H1 (cell line): Measurements from ENCODE around the gene SAMD14. TPM values are rescaled to one million over a fixed set of nuclear protein-coding genes. Genes with fewer than 3 reads are reported as not detected.

Experiments used
- ASH2L ChIP-seq: fragments of 200-600, 300-600 bp; sonication (generic); IDR thresholded peaks from one replicate; pipeline ENCODE4 v1.7.1; 2017; ENCODE audit warnings: low read length
- CBX8 ChIP-seq: fragments of 300-800, 300-1000 bp; sonication (generic); IDR thresholded peaks from 2 replicates; pipeline ENCODE4 v1.7.1; 2016; ENCODE audit warnings: low read depth, low read length, borderline replicate concordance
- CTBP2 ChIP-seq: IDR thresholded peaks from 2 replicates; pipeline ENCODE4 v1.7.0; 2011; ENCODE audit warnings: borderline replicate concordance, mild to moderate bottlenecking, moderate library complexity, mixed read lengths, low read length; ENCODE audit not compliant: insufficient read depth, insufficient read length
- EGR1 ChIP-seq: IDR thresholded peaks from 2 replicates; pipeline ENCODE4 v1.6.1; 2011; ENCODE audit warnings: low read depth, low read length, borderline replicate concordance
- EZH2 ChIP-seq: fragments of 200-600 bp; sonication (generic); IDR thresholded peaks from 2 replicates; pipeline ENCODE4 v1.7.1; 2012; ENCODE audit warnings: low read depth, mild to moderate bottlenecking, moderate library complexity, low read length, inconsistent platforms; ENCODE audit not compliant: severe bottlenecking
- GABPA ChIP-seq: IDR thresholded peaks from 2 replicates; pipeline ENCODE4 v1.6.1; 2011; ENCODE audit warnings: mild to moderate bottlenecking, low read length, moderate library complexity, borderline replicate concordance; ENCODE audit not compliant: insufficient read depth
- HDAC6 ChIP-seq: IDR thresholded peaks from one replicate; pipeline ENCODE4 v1.7.1; 2012; ENCODE audit warnings: low read depth, mild to moderate bottlenecking, inconsistent platforms, low read length, moderate library complexity
- NANOG ChIP-seq: IDR thresholded peaks from 2 replicates; pipeline ENCODE4 v1.6.1; 2011; ENCODE audit warnings: low read length, low read depth, mild to moderate bottlenecking, inconsistent platforms; ENCODE audit not compliant: insufficient read depth, poor library complexity, severe bottlenecking
- POLR2A ChIP-seq, 2 experiments: IDR thresholded peaks; 1 replicate in 1 of 2; 2 replicates in 1 of 2; pipeline ENCODE4 v1.6.1; 2011; ENCODE audit warnings: low read depth in 2 of 2, low read length in 2 of 2, mild to moderate bottlenecking in 2 of 2; ENCODE audit errors: control extremely low read depth in 1 of 2
- POLR2AphosphoS5 ChIP-seq: IDR thresholded peaks from 2 replicates; pipeline ENCODE4 v1.6.1; 2011; ENCODE audit warnings: low read depth, low read length
- RBBP5 ChIP-seq: IDR thresholded peaks from 2 replicates; pipeline ENCODE4 v1.7.1; 2012; ENCODE audit warnings: low read depth, mild to moderate bottlenecking, inconsistent platforms, low read length, moderate library complexity, borderline replicate concordance
- RNF2 ChIP-seq: fragments of 200-900, 300-1000 bp; sonication (generic); IDR thresholded peaks from 2 replicates; pipeline ENCODE4 v1.7.1; 2016; ENCODE audit warnings: borderline replicate concordance, low read depth, mild to moderate bottlenecking, antibody characterized with exemption, low read length; ENCODE audit not compliant: poor library complexity, severe bottlenecking; ENCODE audit errors: missing control alignments
- SAP30 ChIP-seq: fragments of 300-600 bp; sonication (generic); IDR thresholded peaks from 2 replicates; pipeline ENCODE4 v1.7.1; 2012; ENCODE audit warnings: low read length, moderate library complexity, mild to moderate bottlenecking, inconsistent platforms; ENCODE audit not compliant: insufficient read depth, insufficient replicate concordance
- SIN3A ChIP-seq, 2 experiments: IDR thresholded peaks in 1 of 2; conservative IDR thresholded peaks in 1 of 2; 2 replicates each; pipeline ENCODE4 v1.6.1; 2011 to 2012; ENCODE audit warnings: low read length in 2 of 2, improper control_type of control experiment in 1 of 2, low read depth in 1 of 2, mild to moderate bottlenecking in 1 of 2
- SIRT6 ChIP-seq: IDR thresholded peaks from one replicate; pipeline ENCODE4 v1.7.1; 2012; ENCODE audit warnings: low read length, inconsistent platforms
- SP4 ChIP-seq: IDR thresholded peaks from 2 replicates; pipeline ENCODE4 v1.6.1; 2012; ENCODE audit warnings: low read length, inconsistent platforms
- SUZ12 ChIP-seq: fragments of 200-600 bp; sonication (generic); IDR thresholded peaks from 2 replicates; pipeline ENCODE4 v1.6.1; 2012; ENCODE audit warnings: mild to moderate bottlenecking, inconsistent platforms, low read length, moderate library complexity, mixed read lengths
- TAF1 ChIP-seq: IDR thresholded peaks from 2 replicates; pipeline ENCODE4 v1.6.1; 2011; ENCODE audit warnings: mild to moderate bottlenecking, low read depth, low read length
- TAF7 ChIP-seq: optimal IDR thresholded peaks from 2 replicates; pipeline ENCODE3; 2011; ENCODE audit warnings: low read depth, mild to moderate bottlenecking, inconsistent platforms, low read length, moderate library complexity, borderline replicate concordance
- ZNF274 ChIP-seq: IDR thresholded peaks from 2 replicates; pipeline ENCODE4 v1.7.0; 2012; ENCODE audit warnings: low read length, borderline replicate concordance; ENCODE audit errors: extremely low read depth
- polyA plus RNA-seq, 7 experiments: library from polyadenylated mRNA; depleted of rRNA in 3 of 7; stranded (reverse) in 5 of 7; unstranded in 2 of 7; fragments of >200 nt in 5 of 7; fragments of 200-250 nt in 2 of 7; gene quantifications; 1 replicate in 5 of 7; 2 replicates in 1 of 7; 4 replicates in 1 of 7; pipeline versions ENCODE4 v1.2.1 to v1.2.3, GENCODE V29; 2011 to 2013; ENCODE audit warnings: missing spikeins in 2 of 7, mixed read lengths in 2 of 7
- total RNA-seq: library from RNA; stranded (reverse); fragmentation: NEBNext Ultra II Directional; extraction: Animal tissue kit (Norgen Biotek cat#: 25700); gene quantifications from 2 replicates; pipeline ENCODE4 v1.2.1, GENCODE V29; 2021
- TF ChIP-seq, protein P1 (sequence below): IDR thresholded peaks from 2 replicates; pipeline ENCODE4 v1.6.1; 2011; ENCODE audit warnings: low read length, improper control_type of control experiment

Gene SAMD14
- total and polyA plus RNA-seq, 2 of the 8 experiments (the other 6 are each of a cell fraction or from before 2014, with no cell fraction given), result 5.7 to 5.8 TPM

DNA sequence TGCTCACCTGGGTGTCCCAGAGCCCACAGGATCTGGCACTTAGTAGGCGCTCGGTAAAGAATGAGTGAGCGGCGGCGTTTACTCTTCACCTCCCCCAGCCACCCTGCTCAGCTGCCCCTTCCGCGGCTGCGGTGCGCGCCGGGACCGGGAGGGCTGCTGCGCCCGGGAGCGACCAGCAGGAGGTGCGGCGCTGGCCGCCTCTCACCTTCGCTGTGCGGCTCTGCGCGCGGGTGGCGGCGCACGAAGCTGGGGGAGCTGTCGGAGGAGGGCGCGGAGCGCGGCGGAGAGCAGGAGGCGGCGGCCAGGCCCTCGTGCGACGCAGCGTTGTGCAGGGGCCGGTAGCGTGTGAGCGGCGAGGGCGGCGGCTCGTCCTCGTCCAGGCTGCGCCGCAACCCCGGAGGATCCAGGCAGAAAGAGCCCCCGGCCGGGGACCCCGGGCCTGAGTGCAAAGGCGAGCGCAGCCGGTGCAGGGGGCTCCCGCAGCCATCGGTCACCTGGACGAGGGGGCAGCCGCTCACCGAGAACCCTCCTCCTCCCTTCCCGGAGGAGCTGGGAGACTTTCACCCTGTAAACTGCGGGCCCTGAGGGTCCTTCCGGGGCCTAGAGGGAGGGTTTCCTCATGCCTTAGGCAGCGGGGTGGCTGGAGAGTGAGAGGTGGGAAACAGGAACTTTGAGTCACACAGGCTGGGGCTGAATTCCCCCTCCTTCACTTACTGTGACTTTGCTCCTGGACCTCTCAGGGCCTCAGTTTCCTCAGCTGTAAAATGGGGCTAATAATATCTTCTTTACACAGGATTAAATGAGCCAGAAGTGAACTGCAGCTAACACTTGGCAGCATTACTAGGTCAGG lies 12.5 kb downstream of the SAMD14 start (continued):
- TF ChIP-seq POLR2AphosphoS5 (peak; percentile 30; the same call in 1 of the 2 replicates), SP4 (no peak; the same call in 1 of the 2 replicates), ASH2L (peak; percentile 52), EGR1 (no peak), SIN3A (conservative IDR thresholded peaks at IDR 0.05 in 1 of 2, IDR thresholded peaks at IDR 0.05 in 1 of 2; ENCODE audit: low read depth in 1 of 2, low read length in 2 of 2) (peak in 1 of 2 experiments; percentile 70; a peak in 2 of 4 replicates), CBX8 (no peak), HDAC6 (no peak), TAF7 (peak; percentile 56), SUZ12 (no peak), GABPA (peak; percentile 70; the same call in 1 of the 2 replicates), RNF2 (no peak), SAP30 (no peak), EZH2 (no peak), CTBP2 (peak; percentile 66), POLR2A (IDR thresholded peaks at IDR 0.05; ENCODE audit: control extremely low read depth in 1 of 2, low read depth in 2 of 2, low read length in 2 of 2) (peak in 1 of 2 experiments; percentile 38; a peak in 1 of 3 replicates), ZNF274 (no peak), RBBP5 (no peak; the same call in 1 of the 2 replicates), SIRT6 (no peak), NANOG (no peak), TAF1 (0 out of 2 replicates have a peak, but pooled peaks have one; percentile 16)
- TF ChIP-seq, protein P1, sequence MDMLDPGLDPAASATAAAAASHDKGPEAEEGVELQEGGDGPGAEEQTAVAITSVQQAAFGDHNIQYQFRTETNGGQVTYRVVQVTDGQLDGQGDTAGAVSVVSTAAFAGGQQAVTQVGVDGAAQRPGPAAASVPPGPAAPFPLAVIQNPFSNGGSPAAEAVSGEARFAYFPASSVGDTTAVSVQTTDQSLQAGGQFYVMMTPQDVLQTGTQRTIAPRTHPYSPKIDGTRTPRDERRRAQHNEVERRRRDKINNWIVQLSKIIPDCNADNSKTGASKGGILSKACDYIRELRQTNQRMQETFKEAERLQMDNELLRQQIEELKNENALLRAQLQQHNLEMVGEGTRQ, result no peak
